ENCODE measurements around the gene KRT73. TPM values are rescaled to one million over a fixed set of nuclear protein-coding genes. Genes with fewer than 3 reads are reported as not detected.

KRT73 gene
- not detected in 2 replicates for total RNA-seq (2012; rRNA removed)

DNA sequence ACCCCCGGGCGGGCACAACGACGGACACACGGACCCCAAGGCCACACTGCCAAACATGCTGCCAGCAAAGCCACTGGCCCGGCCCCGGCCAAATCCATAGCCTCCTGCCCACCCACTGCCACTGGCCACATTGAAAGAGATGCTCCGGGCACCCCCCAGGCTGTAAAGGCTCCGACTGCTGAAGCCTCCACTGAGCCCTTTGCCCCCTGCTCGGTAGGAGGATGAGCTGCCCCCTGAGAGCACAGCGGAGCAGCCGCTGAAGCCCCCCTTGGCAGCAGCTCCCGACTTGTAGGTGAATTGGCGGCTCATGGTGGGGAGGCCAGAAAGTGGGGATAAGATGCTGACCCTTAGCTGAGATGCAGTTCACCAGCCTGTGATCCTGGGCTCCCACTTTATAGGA, at the start of gene KRT73:
TSS of gene KRT73 (minus strand) at position 344 of the 400 bp plus-strand sequence. CDS start at position 309, 35 bp downstream.
- Histone ChIP-seq H3K27me3 (ENCODE audit: control insufficient read depth, insufficient read depth, low read length) (peaks cover 66% of the 10 kb centered on the region), H3K36me3 (ENCODE audit: insufficient read depth, low read length) (no peaks in the 10 kb centered on the region), H3K9ac (ENCODE audit: low read depth, low read length) (no peak within 1 kb of the TSS), H3K9me3 (replicated peaks; ENCODE audit: low read length) (no peaks in the 10 kb centered on the region), H3K4me1 (ENCODE audit: control insufficient read depth, insufficient read depth, low read length) (no peaks in the 10 kb centered on the region), H3K4me3 (ENCODE audit: low read length) (no peak within 1 kb of the TSS), H3K4me2 (ENCODE audit: low read length) (no peak within 1 kb of the TSS)

DNA sequence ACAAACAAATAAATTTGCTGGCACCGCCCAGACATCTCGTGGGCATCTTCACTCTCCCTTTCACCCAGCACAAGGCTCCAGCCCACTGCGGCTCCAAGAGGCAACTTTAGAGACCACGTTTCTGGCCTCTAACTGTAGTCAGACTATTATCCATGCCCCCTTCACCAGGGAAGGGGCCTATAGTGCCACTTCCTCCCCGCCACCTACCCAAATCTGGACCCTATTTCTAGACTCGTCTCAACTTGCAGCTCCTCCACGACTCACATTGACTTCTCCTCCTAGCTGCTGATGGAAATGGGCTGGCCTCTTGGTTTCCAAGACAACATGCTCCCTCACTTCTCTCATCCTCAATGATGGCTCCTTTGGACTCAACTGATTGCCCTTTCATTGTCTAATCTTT, 49.6 kb upstream of the KRT73 start:
- no peak overlapping the region for H3K9ac ChIP-seq (ENCODE audit: low read depth, low read length)

DNA sequence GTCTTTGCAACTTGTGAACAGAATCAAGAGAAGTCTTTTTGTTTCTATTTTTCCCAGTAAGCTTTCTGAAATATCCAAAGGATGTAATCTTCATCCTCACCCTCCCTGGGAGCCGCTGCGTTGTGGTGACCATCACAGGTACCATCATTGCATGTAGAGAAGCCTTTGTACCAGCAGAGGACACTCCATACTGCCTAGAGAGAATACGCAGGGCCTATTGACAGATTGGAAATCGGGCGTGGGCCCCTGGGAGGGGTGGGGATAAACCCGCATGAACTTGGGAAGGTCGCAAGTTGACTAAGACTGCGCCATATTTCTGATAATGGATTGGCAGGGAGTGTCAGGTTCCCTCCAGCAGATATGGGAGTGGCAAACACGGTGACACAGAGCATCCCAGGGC, 49.1 kb upstream of the KRT73 start:
- H3K9me3 ChIP-seq (replicated peaks; ENCODE audit: low read length): no peaks in the 10 kb centered on the region

More for the DNA sequence above, 49.6 kb upstream of the KRT73 start:
- no peak overlapping the region for H3K4me2 ChIP-seq (ENCODE audit: low read length)
- H3K36me3 ChIP-seq (ENCODE audit: insufficient read depth, low read length): no peaks in the 10 kb centered on the region
- H3K4me1 ChIP-seq (ENCODE audit: control insufficient read depth, insufficient read depth, low read length): no peaks in the 10 kb centered on the region
- peaks cover 68% of the 10 kb centered on the region for H3K27me3 ChIP-seq (ENCODE audit: control insufficient read depth, insufficient read depth, low read length)
- no peak overlapping the region for H3K4me3 ChIP-seq (ENCODE audit: low read length)
- no peaks in the 10 kb centered on the region for H3K9me3 ChIP-seq (replicated peaks; ENCODE audit: low read length)

DNA sequence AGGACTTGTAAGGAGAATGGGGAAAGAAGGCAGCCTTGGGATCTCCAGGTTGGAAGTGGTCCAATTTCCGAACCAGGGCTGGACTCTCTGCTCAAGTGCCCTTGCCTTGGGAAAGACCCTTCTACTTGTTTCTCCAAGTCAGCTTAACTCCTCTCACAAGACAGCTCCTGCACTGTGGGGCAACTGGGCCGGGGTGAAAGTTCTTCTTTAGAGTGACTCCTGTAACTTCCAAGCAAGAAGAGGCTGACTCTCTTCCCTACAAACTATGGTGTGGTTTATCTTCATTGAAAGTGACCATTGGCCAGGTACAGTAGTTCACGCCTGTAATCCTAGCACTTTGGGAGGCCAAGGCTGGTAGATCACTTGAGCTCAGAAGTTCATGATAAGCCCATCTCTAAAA, 48.1 kb upstream of the KRT73 start:
- Histone ChIP-seq H3K4me2 (ENCODE audit: low read length) (no peak overlapping the region), H3K27me3 (ENCODE audit: control insufficient read depth, insufficient read depth, low read length) (peaks cover 58% of the 10 kb centered on the region), H3K9ac (ENCODE audit: low read depth, low read length) (no peak overlapping the region), H3K4me1 (ENCODE audit: control insufficient read depth, insufficient read depth, low read length) (no peaks in the 10 kb centered on the region), H3K36me3 (ENCODE audit: insufficient read depth, low read length) (no peaks in the 10 kb centered on the region), H3K4me3 (ENCODE audit: low read length) (no peak overlapping the region), H3K9me3 (replicated peaks; ENCODE audit: low read length) (no peaks in the 10 kb centered on the region)

More for the DNA sequence above, 49.1 kb upstream of the KRT73 start:
- H3K4me3 ChIP-seq (ENCODE audit: low read length): no peak overlapping the region
- H3K4me2 ChIP-seq (ENCODE audit: low read length): no peak overlapping the region
- H3K27me3 ChIP-seq (ENCODE audit: control insufficient read depth, insufficient read depth, low read length): peaks cover 67% of the 10 kb centered on the region
- H3K36me3 ChIP-seq (ENCODE audit: insufficient read depth, low read length): no peaks in the 10 kb centered on the region
- no peak overlapping the region for H3K9ac ChIP-seq (ENCODE audit: low read depth, low read length)
- no peaks in the 10 kb centered on the region for H3K4me1 ChIP-seq (ENCODE audit: control insufficient read depth, insufficient read depth, low read length)

DNA sequence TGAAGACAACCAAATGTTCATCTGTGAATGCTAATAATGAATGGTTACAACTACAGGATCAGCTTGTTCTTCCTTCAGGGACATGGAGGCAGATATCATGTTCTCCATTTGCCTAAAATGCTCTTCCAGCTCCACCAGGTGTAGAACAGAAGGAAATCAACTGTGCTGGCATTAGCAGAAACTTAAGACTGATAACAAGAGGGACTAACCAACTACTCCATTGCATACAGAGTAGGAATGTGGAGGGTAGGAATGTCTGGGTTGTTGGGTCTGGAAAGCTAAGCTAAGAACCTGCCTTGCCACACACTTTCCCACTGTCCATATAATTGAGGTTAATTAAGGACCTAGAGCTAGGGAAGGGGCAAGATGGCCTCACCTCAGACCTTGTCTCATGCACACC, 45.1 kb upstream of the KRT73 start:
- Histone ChIP-seq H3K27me3 (ENCODE audit: control insufficient read depth, insufficient read depth, low read length) (peaks cover 59% of the 10 kb centered on the region), H3K36me3 (ENCODE audit: insufficient read depth, low read length) (no peaks in the 10 kb centered on the region), H3K9ac (ENCODE audit: low read depth, low read length) (no peak overlapping the region), H3K4me1 (ENCODE audit: control insufficient read depth, insufficient read depth, low read length) (no peaks in the 10 kb centered on the region), H3K4me3 (ENCODE audit: low read length) (no peak overlapping the region), H3K4me2 (ENCODE audit: low read length) (no peak overlapping the region), H3K9me3 (replicated peaks; ENCODE audit: low read length) (no peaks in the 10 kb centered on the region)

DNA sequence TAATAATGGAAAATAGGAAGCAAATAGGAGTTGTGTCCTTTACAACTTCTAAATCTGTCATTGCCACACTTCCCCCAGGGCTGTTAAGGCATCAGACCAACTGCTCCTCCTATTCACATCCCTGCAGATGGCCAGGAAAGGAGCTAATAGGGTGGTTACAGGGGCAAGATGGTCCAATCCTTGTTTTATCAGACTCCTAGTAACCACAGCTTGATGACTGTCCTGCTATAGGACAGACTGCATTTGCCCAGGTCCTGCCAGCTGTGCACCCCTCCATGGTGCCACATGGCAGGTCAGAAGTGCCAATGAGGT, 44.5 kb upstream of the KRT73 start:
- Histone ChIP-seq H3K4me1 (ENCODE audit: control insufficient read depth, insufficient read depth, low read length) (no peaks in the 10 kb centered on the region), H3K9me3 (replicated peaks; ENCODE audit: low read length) (no peaks in the 10 kb centered on the region), H3K4me3 (ENCODE audit: low read length) (no peak overlapping the region), H3K4me2 (ENCODE audit: low read length) (no peak overlapping the region), H3K27me3 (ENCODE audit: control insufficient read depth, insufficient read depth, low read length) (peaks cover 63% of the 10 kb centered on the region), H3K9ac (ENCODE audit: low read depth, low read length) (no peak overlapping the region), H3K36me3 (ENCODE audit: insufficient read depth, low read length) (no peaks in the 10 kb centered on the region)

DNA sequence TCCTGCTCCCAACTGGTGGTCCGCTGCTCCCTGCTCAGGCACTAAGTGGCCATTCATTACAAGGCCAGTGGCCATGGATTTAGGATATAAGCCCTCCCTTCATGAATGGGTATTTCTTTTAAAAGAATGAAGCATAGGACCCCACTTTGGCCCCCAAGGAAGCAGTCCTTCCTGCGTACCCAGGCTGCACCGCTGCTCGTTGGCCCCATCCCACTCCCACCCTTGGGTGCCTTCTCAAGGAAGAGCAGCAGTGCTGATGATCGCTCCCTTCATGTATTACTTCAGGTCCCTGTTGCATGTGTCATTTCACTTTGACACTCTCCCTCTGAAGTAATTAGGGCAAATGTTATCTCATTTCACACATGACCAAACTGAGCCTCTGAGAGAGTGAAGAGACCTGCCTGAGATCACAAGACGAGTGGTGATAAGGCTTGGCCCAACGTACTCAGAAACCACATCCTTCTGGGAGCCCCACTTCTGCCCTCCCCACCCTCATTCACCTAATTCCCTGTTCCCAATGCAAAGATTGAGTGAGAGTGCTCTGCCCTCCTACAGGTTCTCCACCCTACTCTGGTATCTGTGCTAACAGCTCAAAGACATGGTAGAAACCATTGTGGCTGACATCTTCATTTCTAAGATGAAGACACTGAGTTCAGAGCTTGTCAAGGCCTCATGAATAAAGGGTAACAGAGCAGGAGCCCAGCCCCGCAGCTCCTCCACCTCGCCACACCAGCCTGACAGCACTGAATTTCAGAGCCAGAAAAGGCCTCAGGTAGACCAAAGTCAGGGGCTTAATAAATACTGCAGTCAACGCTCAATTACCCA, 43.9 kb upstream of the KRT73 start:
- no peak overlapping the region for H3K4me2 ChIP-seq (ENCODE audit: low read length)
- no peak overlapping the region for H3K9ac ChIP-seq (ENCODE audit: low read depth, low read length)
- H3K4me1 ChIP-seq (ENCODE audit: control insufficient read depth, insufficient read depth, low read length): no peaks in the 10 kb centered on the region
- H3K4me3 ChIP-seq (ENCODE audit: low read length): no peak overlapping the region
- H3K9me3 ChIP-seq (replicated peaks; ENCODE audit: low read length): no peaks in the 10 kb centered on the region
- no peaks in the 10 kb centered on the region for H3K36me3 ChIP-seq (ENCODE audit: insufficient read depth, low read length)
- peaks cover 64% of the 10 kb centered on the region for H3K27me3 ChIP-seq (ENCODE audit: control insufficient read depth, insufficient read depth, low read length)

DNA sequence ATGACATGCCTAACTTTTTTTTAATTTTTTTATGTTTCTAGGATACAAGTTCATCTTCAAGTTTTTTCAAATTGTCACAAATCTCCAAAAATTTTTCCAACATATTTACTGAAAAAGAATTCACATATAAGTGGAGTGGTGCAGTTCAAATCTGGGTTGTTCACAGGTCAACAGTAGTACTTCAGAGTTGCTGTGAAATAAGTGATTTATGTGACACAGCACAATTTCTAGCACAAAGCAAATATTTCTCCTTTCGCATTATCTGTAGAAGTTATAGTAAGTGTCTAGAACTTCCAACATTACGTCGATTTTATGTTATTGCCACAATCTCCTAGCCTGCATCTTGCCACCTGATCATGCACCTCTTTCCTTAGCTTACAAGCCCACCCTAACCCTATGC, 43.3 kb upstream of the KRT73 start:
- Histone ChIP-seq H3K4me3 (ENCODE audit: low read length) (no peak overlapping the region), H3K36me3 (ENCODE audit: insufficient read depth, low read length) (no peaks in the 10 kb centered on the region), H3K27me3 (ENCODE audit: control insufficient read depth, insufficient read depth, low read length) (peaks cover 65% of the 10 kb centered on the region), H3K9ac (ENCODE audit: low read depth, low read length) (no peak overlapping the region), H3K4me1 (ENCODE audit: control insufficient read depth, insufficient read depth, low read length) (no peaks in the 10 kb centered on the region), H3K9me3 (replicated peaks; ENCODE audit: low read length) (no peaks in the 10 kb centered on the region), H3K4me2 (ENCODE audit: low read length) (no peak overlapping the region)

DNA sequence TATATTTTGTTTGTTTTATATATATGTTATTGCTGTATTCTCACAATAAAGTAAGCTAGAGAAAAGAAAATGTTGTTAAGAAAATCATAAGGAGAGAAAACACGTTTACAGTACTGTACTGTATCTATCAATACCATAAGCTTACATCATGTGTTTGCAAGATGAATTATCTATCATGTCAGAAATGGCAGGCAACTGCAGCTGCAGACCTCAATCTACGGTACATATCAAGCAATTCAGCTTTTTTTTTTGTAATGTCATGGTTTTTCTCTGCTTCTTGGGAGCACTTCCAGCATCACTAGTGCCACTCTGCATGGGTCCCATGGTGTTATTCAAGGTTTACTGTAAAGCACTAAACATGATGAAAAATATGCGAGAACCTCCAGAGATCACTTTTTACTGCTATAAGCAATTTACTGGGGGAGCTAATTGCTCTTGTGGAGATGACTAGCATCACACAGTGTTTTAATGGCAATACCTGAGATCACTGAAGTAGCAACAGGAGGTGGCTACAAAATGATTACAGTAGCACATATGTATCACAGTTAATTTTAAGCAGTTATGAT, 42.7 kb upstream of the KRT73 start:
- Histone ChIP-seq H3K9ac (ENCODE audit: low read depth, low read length) (no peak overlapping the region), H3K4me1 (ENCODE audit: control insufficient read depth, insufficient read depth, low read length) (no peaks in the 10 kb centered on the region), H3K27me3 (ENCODE audit: control insufficient read depth, insufficient read depth, low read length) (peaks cover 65% of the 10 kb centered on the region)

DNA sequence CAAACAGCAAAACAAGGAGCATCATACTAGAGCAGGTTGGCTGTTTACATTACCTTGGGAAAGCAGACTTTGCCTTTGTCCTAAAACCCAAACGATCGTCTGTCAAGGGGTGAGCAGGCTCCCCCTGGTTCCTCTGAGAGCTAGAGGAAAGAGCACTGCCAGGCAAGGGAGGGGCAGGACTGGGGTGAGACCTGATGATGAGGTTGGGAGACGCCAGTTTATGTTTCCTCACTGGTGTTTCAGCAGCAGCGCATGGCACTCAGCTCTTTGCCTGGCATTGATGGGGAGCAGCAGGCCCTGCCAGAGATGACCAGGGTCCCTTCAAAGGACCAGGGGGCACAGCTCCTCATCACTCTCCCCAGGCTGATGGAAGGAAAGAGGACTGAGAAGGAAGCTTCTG, 41.6 kb upstream of the KRT73 start:
- Histone ChIP-seq H3K27me3 (ENCODE audit: control insufficient read depth, insufficient read depth, low read length) (peaks cover 57% of the 10 kb centered on the region), H3K4me1 (ENCODE audit: control insufficient read depth, insufficient read depth, low read length) (no peaks in the 10 kb centered on the region), H3K9ac (ENCODE audit: low read depth, low read length) (no peak overlapping the region), H3K36me3 (ENCODE audit: insufficient read depth, low read length) (no peaks in the 10 kb centered on the region), H3K4me2 (ENCODE audit: low read length) (no peak overlapping the region), H3K9me3 (replicated peaks; ENCODE audit: low read length) (no peaks in the 10 kb centered on the region), H3K4me3 (ENCODE audit: low read length) (no peak overlapping the region)

More for the DNA sequence above, 42.7 kb upstream of the KRT73 start:
- Histone ChIP-seq H3K36me3 (ENCODE audit: insufficient read depth, low read length) (no peaks in the 10 kb centered on the region), H3K4me2 (ENCODE audit: low read length) (no peak overlapping the region), H3K4me3 (ENCODE audit: low read length) (no peak overlapping the region), H3K9me3 (replicated peaks; ENCODE audit: low read length) (no peaks in the 10 kb centered on the region)

DNA sequence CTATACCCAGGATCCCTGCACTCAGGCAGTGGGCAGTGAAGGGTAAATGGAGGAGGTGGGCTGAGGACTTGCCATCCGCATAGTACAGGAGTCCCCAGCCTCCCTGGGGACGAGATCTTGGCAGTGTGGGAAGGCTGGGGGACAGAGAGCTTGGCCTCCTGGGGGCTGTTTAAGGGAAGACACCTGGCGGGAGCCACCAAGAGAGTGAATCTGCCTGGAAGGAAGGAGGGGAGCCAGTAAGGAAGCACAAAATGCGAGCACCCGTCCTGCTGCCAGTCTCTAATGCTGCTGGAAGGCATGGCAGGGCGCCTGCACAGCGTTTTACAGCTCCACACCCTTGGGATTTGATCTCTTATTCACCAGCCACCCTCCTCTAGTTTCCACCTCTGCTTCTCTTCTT, 41.0 kb upstream of the KRT73 start:
- Histone ChIP-seq H3K4me3 (ENCODE audit: low read length) (no peak overlapping the region), H3K4me1 (ENCODE audit: control insufficient read depth, insufficient read depth, low read length) (no peaks in the 10 kb centered on the region), H3K27me3 (ENCODE audit: control insufficient read depth, insufficient read depth, low read length) (peaks cover 59% of the 10 kb centered on the region), H3K9me3 (replicated peaks; ENCODE audit: low read length) (no peaks in the 10 kb centered on the region), H3K36me3 (ENCODE audit: insufficient read depth, low read length) (no peaks in the 10 kb centered on the region), H3K4me2 (ENCODE audit: low read length) (no peak overlapping the region), H3K9ac (ENCODE audit: low read depth, low read length) (no peak overlapping the region)

DNA sequence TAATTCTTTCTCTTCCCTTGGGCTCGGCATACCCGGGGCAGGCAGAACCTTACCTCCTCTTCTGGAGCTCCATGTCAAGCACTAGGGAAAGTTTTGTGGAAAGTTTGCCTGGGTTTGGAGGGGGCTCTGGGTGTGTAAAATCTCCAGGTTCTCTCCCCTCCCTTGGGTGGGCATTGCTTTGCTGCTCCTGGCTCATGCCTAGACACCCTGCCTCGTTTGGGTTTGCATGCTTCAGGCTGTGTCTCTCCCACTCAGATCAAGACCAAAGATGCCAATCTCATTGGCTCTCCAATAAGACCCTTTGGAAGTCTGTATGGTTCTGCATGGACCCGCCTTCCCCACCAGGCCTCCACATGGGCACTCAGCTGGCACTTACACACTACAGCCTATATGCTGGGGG, 39.8 kb upstream of the KRT73 start:
- Histone ChIP-seq H3K27me3 (ENCODE audit: control insufficient read depth, insufficient read depth, low read length) (peaks cover 59% of the 10 kb centered on the region), H3K4me1 (ENCODE audit: control insufficient read depth, insufficient read depth, low read length) (no peaks in the 10 kb centered on the region), H3K9me3 (replicated peaks; ENCODE audit: low read length) (no peaks in the 10 kb centered on the region), H3K4me2 (ENCODE audit: low read length) (no peak overlapping the region), H3K36me3 (ENCODE audit: insufficient read depth, low read length) (no peaks in the 10 kb centered on the region), H3K4me3 (ENCODE audit: low read length) (no peak overlapping the region), H3K9ac (ENCODE audit: low read depth, low read length) (no peak overlapping the region)

All from skeletal muscle satellite cell (primary cell).